BLaER1 (cell line): ENCODE data around the gene SMIM32.

ENCODE experiments used
- H3K27ac ChIP-seq: shearing (Covaris generic); formaldehyde crosslinking; 2 replicates; pipeline ENCODE4 v1.8.1; 2022
- H3K27me3 ChIP-seq: shearing (Covaris generic); formaldehyde crosslinking; 2 replicates; pipeline ENCODE4 v1.8.1; 2022
- H3K36me3 ChIP-seq: shearing (Covaris generic); formaldehyde crosslinking; 2 replicates; pipeline ENCODE4 v1.8.1; 2022
- H3K4me1 ChIP-seq: shearing (Covaris generic); formaldehyde crosslinking; 2 replicates; pipeline ENCODE4 v1.8.1; 2022
- H3K4me2 ChIP-seq: shearing (Covaris generic); formaldehyde crosslinking; 2 replicates; pipeline ENCODE4 v1.8.1; 2022
- H3K4me3 ChIP-seq: shearing (Covaris generic); formaldehyde crosslinking; 2 replicates; pipeline ENCODE4 v1.8.1; 2022
- H3K9ac ChIP-seq: shearing (Covaris generic); formaldehyde crosslinking; 2 replicates; pipeline ENCODE4 v1.8.1; 2022
- H3K9me3 ChIP-seq: shearing (Covaris generic); formaldehyde crosslinking; 2 replicates; pipeline ENCODE4 v1.8.1; 2022
- H4K20me1 ChIP-seq: shearing (Covaris generic); formaldehyde crosslinking; 2 replicates; pipeline ENCODE4 v1.8.1; 2022
- Cebpa-rat ChIP-seq: shearing (Covaris generic); IDR thresholded peaks from 2 replicates; pipeline ENCODE4 v1.8.1; 2022

Gene SMIM32

DNA sequence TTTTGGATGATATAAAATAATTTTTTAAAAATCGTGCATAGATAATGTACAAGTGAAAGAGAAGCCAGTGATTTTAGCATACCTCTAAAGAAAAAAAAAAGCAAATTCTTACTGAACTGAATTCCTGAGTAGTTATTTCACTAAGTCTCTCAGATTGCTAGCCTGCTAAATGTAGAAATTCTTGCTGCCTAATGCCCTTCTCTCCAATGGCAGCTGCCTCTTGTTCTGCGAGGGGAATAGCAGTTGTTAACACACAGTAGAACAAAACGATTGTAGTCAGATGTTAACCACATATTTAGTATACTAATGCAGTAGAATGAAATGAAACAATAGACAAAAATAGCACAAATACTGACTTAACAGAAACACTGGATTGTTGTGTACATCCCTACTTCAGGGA, 33.5 kb downstream of the SMIM32 start:
- Histone ChIP-seq H4K20me1 (peaks cover 95% of the 10 kb centered on the region), H3K9me3 (no peaks in the 10 kb centered on the region), H3K4me2 (no peak overlapping the region), H3K9ac (no peak overlapping the region), H3K36me3 (peaks cover 71% of the 10 kb centered on the region), H3K4me3 (no peak overlapping the region), H3K4me1 (0 out of 2 replicates have a peak, but pooled peaks cover 6% of the 10 kb centered on the region), H3K27me3 (no peaks in the 10 kb centered on the region), H3K27ac (no peak overlapping the region)
- no peak for TF ChIP-seq Cebpa-rat

- Histone ChIP-seq H3K4me2 (no peak overlapping the region), H3K36me3 (peaks cover 74% of the 10 kb centered on the region), H3K27ac (no peak overlapping the region)
Observed at GRCh38 chr5:136157514-136157913, 35.4 kb downstream of the SMIM32 start.

DNA sequence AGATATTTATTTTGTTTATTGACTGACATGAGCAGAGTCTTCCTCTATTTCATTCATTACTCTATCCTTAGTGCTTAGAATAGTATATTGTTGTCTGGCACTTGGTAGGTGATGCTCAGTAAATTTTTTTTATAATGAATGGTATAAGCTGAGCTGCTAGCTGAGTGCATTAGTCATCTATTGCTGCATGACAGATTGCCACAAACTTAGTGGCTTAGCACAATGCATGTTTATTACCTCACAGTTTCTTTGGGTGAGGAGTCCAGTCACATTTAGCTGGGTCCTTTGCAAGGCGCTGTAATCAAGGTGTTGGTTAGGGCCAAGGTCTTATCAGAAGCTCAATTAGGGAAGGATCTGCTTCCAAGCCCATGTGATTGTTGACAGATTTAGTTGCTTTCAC, 37.2 kb downstream of the SMIM32 start:
- Histone ChIP-seq H3K27ac (no peak overlapping the region), H4K20me1 (peaks cover 96% of the 10 kb centered on the region), H3K9me3 (no peaks in the 10 kb centered on the region), H3K27me3 (no peaks in the 10 kb centered on the region), H3K9ac (no peak overlapping the region), H3K4me3 (no peak overlapping the region), H3K36me3 (peaks cover 76% of the 10 kb centered on the region), H3K4me1 (no peaks in the 10 kb centered on the region), H3K4me2 (no peak overlapping the region)
- TF ChIP-seq Cebpa-rat: no peak

More at GRCh38 chr5:136157514-136157913, 35.4 kb downstream of the SMIM32 start:
- Histone ChIP-seq H3K4me3 (no peak overlapping the region), H3K27me3 (no peaks in the 10 kb centered on the region), H4K20me1 (peaks cover 95% of the 10 kb centered on the region), H3K4me1 (no peaks in the 10 kb centered on the region), H3K9me3 (no peaks in the 10 kb centered on the region), H3K9ac (no peak overlapping the region)
- TF ChIP-seq Cebpa-rat: no peak

DNA sequence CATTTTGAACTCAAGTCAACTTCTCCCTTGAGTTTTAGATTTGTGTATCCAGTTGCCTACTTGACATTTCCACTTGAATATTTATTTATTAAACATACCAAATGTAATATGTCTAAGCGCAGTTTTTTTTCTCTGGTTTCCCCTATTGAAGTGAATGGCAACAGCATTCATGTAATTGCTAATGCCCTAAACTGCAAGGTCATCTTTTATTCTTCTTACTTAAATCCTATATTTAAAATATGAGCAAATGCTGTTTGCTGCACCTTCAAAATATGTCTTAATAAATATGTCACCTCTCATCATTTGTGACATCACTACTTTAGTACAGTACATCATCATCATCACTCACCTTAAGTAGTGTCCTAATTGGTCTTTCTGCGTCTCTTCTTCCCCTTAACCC, 37.9 kb downstream of the SMIM32 start:
- H3K4me1 ChIP-seq: no peaks in the 10 kb centered on the region
- H3K9me3 ChIP-seq: no peaks in the 10 kb centered on the region
- no peak for TF ChIP-seq Cebpa-rat
- H3K9ac ChIP-seq: no peak overlapping the region
- no peak overlapping the region for H3K27ac ChIP-seq
- H3K36me3 ChIP-seq: peaks cover 72% of the 10 kb centered on the region
- no peak overlapping the region for H3K4me3 ChIP-seq
- H3K4me2 ChIP-seq: no peak overlapping the region
- no peaks in the 10 kb centered on the region for H3K27me3 ChIP-seq
- H4K20me1 ChIP-seq: peaks cover 96% of the 10 kb centered on the region

GRCh38 chr5:136153581-136154236, 39.3 kb downstream of the SMIM32 start:
- Histone ChIP-seq H4K20me1 (peaks cover 96% of the 10 kb centered on the region), H3K27me3 (no peaks in the 10 kb centered on the region), H3K4me3 (no peak overlapping the region), H3K36me3 (peaks cover 72% of the 10 kb centered on the region), H3K4me2 (no peak overlapping the region), H3K4me1 (no peaks in the 10 kb centered on the region), H3K27ac (no peak overlapping the region), H3K9ac (no peak overlapping the region), H3K9me3 (no peaks in the 10 kb centered on the region)
- no peak for TF ChIP-seq Cebpa-rat

GRCh38 chr5:136149891-136150290, 43.1 kb downstream of the SMIM32 start:
- H3K4me3 ChIP-seq: no peak overlapping the region
- no peak overlapping the region for H3K4me2 ChIP-seq
- H3K9me3 ChIP-seq: no peaks in the 10 kb centered on the region
- peaks cover 100% of the 10 kb centered on the region for H4K20me1 ChIP-seq
- TF ChIP-seq Cebpa-rat: no peak; the same call in 1 of the 2 replicates
- peaks cover 43% of the 10 kb centered on the region for H3K36me3 ChIP-seq
- no peak overlapping the region for H3K27ac ChIP-seq
- no peak overlapping the region for H3K9ac ChIP-seq
- H3K4me1 ChIP-seq: 0 out of 2 replicates have a peak, but pooled peaks cover 2% of the 10 kb centered on the region
- no peaks in the 10 kb centered on the region for H3K27me3 ChIP-seq

- Histone ChIP-seq H3K4me2 (no peak overlapping the region), H3K9ac (no peak overlapping the region), H3K27ac (no peak overlapping the region), H3K4me3 (no peak overlapping the region), H3K9me3 (no peaks in the 10 kb centered on the region), H3K36me3 (peaks cover 22% of the 10 kb centered on the region), H4K20me1 (peaks cover 100% of the 10 kb centered on the region), H3K4me1 (peaks cover 14% of the 10 kb centered on the region), H3K27me3 (no peaks in the 10 kb centered on the region)
- no peak for TF ChIP-seq Cebpa-rat
Observed at GRCh38 chr5:136147632-136148031, 45.3 kb downstream of the SMIM32 start.

DNA sequence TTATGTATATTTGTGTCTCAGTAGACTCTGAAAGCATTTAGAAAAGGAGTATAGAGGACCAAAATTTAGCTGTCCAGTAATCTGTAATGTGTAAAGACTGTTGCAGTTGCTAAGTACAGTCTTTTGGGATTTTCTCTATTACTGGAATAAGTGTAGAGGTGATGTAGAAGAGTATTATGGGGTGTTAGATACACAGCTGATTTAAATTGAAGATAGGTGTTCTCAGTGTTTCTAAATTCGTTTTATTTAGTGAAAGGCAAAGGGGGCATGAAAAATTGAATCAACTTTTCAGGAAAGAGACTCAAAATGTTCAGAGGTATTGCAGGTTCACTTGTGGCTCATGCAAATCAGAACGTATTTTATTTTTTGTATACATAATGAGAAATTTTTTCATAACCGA, 46.8 kb downstream of the SMIM32 start:
- Histone ChIP-seq H3K4me2 (no peak overlapping the region), H3K9me3 (no peaks in the 10 kb centered on the region), H4K20me1 (peaks cover 100% of the 10 kb centered on the region), H3K9ac (no peak overlapping the region), H3K4me1 (peaks cover 14% of the 10 kb centered on the region), H3K27ac (no peak overlapping the region), H3K36me3 (peaks cover 7% of the 10 kb centered on the region; the same call in 1 of the 2 replicates), H3K4me3 (no peak overlapping the region), H3K27me3 (no peaks in the 10 kb centered on the region)
- TF ChIP-seq Cebpa-rat: no peak

DNA sequence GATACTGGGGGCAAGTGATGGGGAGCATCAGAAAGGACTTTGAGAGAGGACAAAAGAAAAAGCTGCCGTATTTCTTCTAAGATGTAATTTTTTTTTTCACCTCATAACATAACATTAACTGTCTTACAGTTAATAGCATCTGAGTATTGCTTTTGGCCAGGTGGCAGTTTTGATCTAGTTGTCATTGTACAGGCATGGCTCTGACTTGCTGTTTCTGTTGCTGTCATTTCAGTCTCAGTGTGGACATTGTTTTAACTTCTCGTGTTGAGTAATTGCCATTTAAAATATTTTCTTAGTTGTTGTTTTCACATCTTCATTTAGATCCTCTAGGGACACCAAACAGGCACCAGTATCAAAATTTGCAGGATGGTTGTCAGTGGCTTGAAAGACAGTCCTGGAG, 47.9 kb downstream of the SMIM32 start:
- H4K20me1 ChIP-seq: peaks cover 100% of the 10 kb centered on the region
- no peak overlapping the region for H3K4me3 ChIP-seq
- no peaks in the 10 kb centered on the region for H3K9me3 ChIP-seq
- no peak overlapping the region for H3K4me2 ChIP-seq
- H3K36me3 ChIP-seq: peaks cover 6% of the 10 kb centered on the region; the same call in 1 of the 2 replicates
- H3K4me1 ChIP-seq: peaks cover 14% of the 10 kb centered on the region
- H3K27ac ChIP-seq: no peak overlapping the region
- no peaks in the 10 kb centered on the region for H3K27me3 ChIP-seq
- no peak overlapping the region for H3K9ac ChIP-seq
- TF ChIP-seq Cebpa-rat: no peak

DNA sequence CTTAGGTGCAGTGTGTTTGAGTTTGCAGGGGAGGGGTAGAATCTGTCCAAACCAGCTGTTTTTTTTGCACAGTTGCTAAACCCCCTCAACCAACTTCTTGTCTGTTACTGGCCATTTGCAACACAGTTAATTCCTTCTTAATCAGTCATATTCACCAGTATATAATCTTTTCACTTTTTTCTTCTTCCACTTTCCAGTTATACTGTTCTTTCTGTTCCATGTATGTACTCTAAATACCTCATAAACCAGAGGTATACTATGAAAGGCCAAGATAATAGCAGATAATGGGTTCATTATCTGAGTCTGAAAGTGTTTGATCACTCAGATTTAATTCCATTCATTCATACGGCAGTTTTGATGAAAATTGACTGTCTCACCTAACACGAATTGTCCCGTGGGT, 49.2 kb downstream of the SMIM32 start:
- Histone ChIP-seq H4K20me1 (peaks cover 100% of the 10 kb centered on the region), H3K9me3 (no peaks in the 10 kb centered on the region), H3K4me1 (peaks cover 14% of the 10 kb centered on the region), H3K9ac (no peak overlapping the region), H3K27me3 (no peaks in the 10 kb centered on the region), H3K4me3 (no peak overlapping the region), H3K36me3 (peaks cover 15% of the 10 kb centered on the region; the same call in 1 of the 2 replicates), H3K4me2 (no peak overlapping the region), H3K27ac (no peak overlapping the region)
- no peak for TF ChIP-seq Cebpa-rat
